H9 (cell line): ENCODE results near the gene TSC22D1. TPM values are rescaled to one million over a fixed set of nuclear protein-coding genes. Genes with fewer than 3 reads are reported as not detected.

Experiments
- DNase-seq: peaks from one replicate; pipeline ENCODE4 v3.0.0-alpha.2; 2017
- H2AFZ ChIP-seq: one replicate; pipeline ENCODE4 v1.6.1; 2013; ENCODE audit warnings: mild to moderate bottlenecking, low read length, control low read depth, moderate library complexity
- H2AK5ac ChIP-seq: 2 replicates; pipeline ENCODE4 v1.6.1; 2013; ENCODE audit warnings: low read length, control low read depth, mixed read lengths; ENCODE audit not compliant: insufficient read length
- H2BK120ac ChIP-seq: one replicate; pipeline ENCODE4 v1.6.1; 2013; ENCODE audit warnings: low read depth, mild to moderate bottlenecking, low read length, control low read depth, inconsistent platforms; ENCODE audit not compliant: poor library complexity, severe bottlenecking
- H2BK12ac ChIP-seq: 2 replicates; pipeline ENCODE4 v1.6.1; 2013; ENCODE audit warnings: low read length, control low read depth, mixed read lengths, low read depth; ENCODE audit not compliant: insufficient read length
- H2BK15ac ChIP-seq: 2 replicates; pipeline ENCODE4 v1.6.1; 2013; ENCODE audit warnings: low read depth, low read length, control low read depth
- H2BK20ac ChIP-seq: one replicate; pipeline ENCODE4 v1.6.1; 2013; ENCODE audit warnings: low read depth, mild to moderate bottlenecking, low read length, control low read depth, inconsistent platforms; ENCODE audit not compliant: poor library complexity, severe bottlenecking
- H2BK5ac ChIP-seq: 2 replicates; pipeline ENCODE4 v1.6.1; 2013; ENCODE audit warnings: low read length, control low read depth, mixed read lengths; ENCODE audit not compliant: insufficient read length
- H3K14ac ChIP-seq: 2 replicates; pipeline ENCODE4 v1.6.1; 2013; ENCODE audit warnings: low read length, control low read depth; ENCODE audit not compliant: insufficient read depth
- H3K18ac ChIP-seq: 2 replicates; pipeline ENCODE4 v1.6.1; 2013; ENCODE audit warnings: low read depth, mild to moderate bottlenecking, mixed read lengths, low read length, control low read depth; ENCODE audit not compliant: insufficient read length
- H3K23ac ChIP-seq: 2 replicates; pipeline ENCODE4 v1.6.1; 2013; ENCODE audit warnings: low read length, control low read depth, mixed read lengths, low read depth; ENCODE audit not compliant: insufficient read length
- H3K23me2 ChIP-seq: 2 replicates; pipeline ENCODE4 v1.6.1; 2013; ENCODE audit warnings: low read depth, mild to moderate bottlenecking, mixed read lengths, low read length, control low read depth; ENCODE audit not compliant: insufficient read length, poor library complexity, severe bottlenecking
- H3K27ac ChIP-seq: 2 replicates; pipeline ENCODE4 v1.5.1; 2013; ENCODE audit warnings: low read length, control low read depth, mixed read lengths, low read depth; ENCODE audit not compliant: insufficient read length
- H3K27me3 ChIP-seq: 2 replicates; pipeline ENCODE4 v1.6.1; 2013; ENCODE audit warnings: low read length, control low read depth, inconsistent platforms; ENCODE audit not compliant: insufficient read depth
- H3K4ac ChIP-seq: 2 replicates; pipeline ENCODE4 v1.6.1; 2013; ENCODE audit warnings: low read depth, mild to moderate bottlenecking, control low read depth, inconsistent platforms, low read length, moderate library complexity
- H3K4me1 ChIP-seq: 2 replicates; pipeline ENCODE4 v1.6.1; 2013; ENCODE audit warnings: low read length, control low read depth, inconsistent platforms; ENCODE audit not compliant: insufficient read depth
- H3K4me2 ChIP-seq: 2 replicates; pipeline ENCODE4 v1.6.1; 2013; ENCODE audit warnings: low read length, control low read depth, mixed read lengths; ENCODE audit not compliant: insufficient read length, insufficient read depth
- H3K56ac ChIP-seq: 2 replicates; pipeline ENCODE4 v1.6.1; 2013; ENCODE audit warnings: low read depth, mild to moderate bottlenecking, mixed read lengths, low read length, control low read depth; ENCODE audit not compliant: insufficient read length
- H3K79me1 ChIP-seq: 2 replicates; pipeline ENCODE4 v1.6.1; 2013; ENCODE audit warnings: low read depth, mild to moderate bottlenecking, moderate library complexity, low read length, control low read depth, inconsistent platforms; ENCODE audit not compliant: insufficient read depth, poor library complexity, severe bottlenecking
- H3K79me2 ChIP-seq: 2 replicates; pipeline ENCODE4 v1.6.1; 2013; ENCODE audit warnings: low read length, control low read depth, inconsistent platforms; ENCODE audit not compliant: insufficient read depth
- H3K9ac ChIP-seq: 2 replicates; pipeline ENCODE4 v1.6.1; 2013; ENCODE audit warnings: low read length, control low read depth, mixed read lengths; ENCODE audit not compliant: insufficient read length; ENCODE audit errors: extremely low read depth
- H3K9me3 ChIP-seq: one replicate; pipeline ENCODE4 v1.6.1; 2013; ENCODE audit warnings: low read depth, low read length, inconsistent platforms; ENCODE audit not compliant: control insufficient read depth
- H3T11ph ChIP-seq: one replicate; pipeline ENCODE4 v1.6.1; 2013; ENCODE audit warnings: mild to moderate bottlenecking, low read length, control low read depth, inconsistent platforms
- H4K20me1 ChIP-seq: one replicate; pipeline ENCODE4 v1.6.1; 2013; ENCODE audit not compliant: control insufficient read depth, insufficient read length, insufficient read depth
- H4K5ac ChIP-seq: 2 replicates; pipeline ENCODE4 v1.6.1; 2013; ENCODE audit warnings: low read depth, mild to moderate bottlenecking, mixed read lengths, low read length, control low read depth; ENCODE audit not compliant: insufficient read length
- H4K8ac ChIP-seq: replicated peaks from 2 replicates; pipeline ENCODE4 v1.6.1; 2013; ENCODE audit warnings: low read length, control low read depth, mixed read lengths, low read depth; ENCODE audit not compliant: insufficient read length
- H4K91ac ChIP-seq: 2 replicates; pipeline ENCODE4 v1.6.1; 2013; ENCODE audit warnings: low read depth, mild to moderate bottlenecking, moderate library complexity, mixed read lengths, low read length, control low read depth; ENCODE audit not compliant: insufficient read length
- H3K27ac Mint-ChIP-seq, 3 experiments: 2 replicates in 2 of 3; 3 replicates in 1 of 3; pipeline ENCODE4 v1.8.0; 2020 to 2021; ENCODE audit warnings: mixed read lengths in 3 of 3, mild to moderate bottlenecking in 1 of 3, moderate library complexity in 1 of 3
- H3K27me3 Mint-ChIP-seq: 2 replicates; pipeline ENCODE4 v1.8.0; 2021; ENCODE audit warnings: low read depth, mild to moderate bottlenecking, moderate library complexity, mixed read lengths
- H3K36me3 Mint-ChIP-seq, 3 experiments: 2 replicates in 2 of 3; 3 replicates in 1 of 3; pipeline ENCODE4 v1.8.0; 2020 to 2021; ENCODE audit warnings: low read depth in 3 of 3, mixed read lengths in 3 of 3; ENCODE audit not compliant: insufficient read depth in 1 of 3
- H3K4me1 Mint-ChIP-seq, 2 experiments: 2 replicates each; pipeline ENCODE4 v1.8.0; 2020; ENCODE audit warnings: mixed read lengths in 2 of 2
- H3K4me3 Mint-ChIP-seq, 2 experiments: 2 replicates in 1 of 2; 3 replicates in 1 of 2; pipeline ENCODE4 v1.8.0; 2020 to 2021; ENCODE audit warnings: mild to moderate bottlenecking in 2 of 2, mixed read lengths in 2 of 2, moderate library complexity in 1 of 2
- H3K9me3 Mint-ChIP-seq, 2 experiments: 2 replicates in 1 of 2; 3 replicates in 1 of 2; pipeline ENCODE4 v1.8.0; 2020; ENCODE audit warnings: mild to moderate bottlenecking in 2 of 2, mixed read lengths in 2 of 2, moderate library complexity in 1 of 2
- CTCF ChIP-seq: fragments of 200-600 bp; sonication (generic); conservative IDR thresholded peaks from 3 replicates; pipeline ENCODE4 v1.8.0; 2021; ENCODE audit warnings: antibody characterized with exemption, mild to moderate bottlenecking
- WGBS: extraction: QIAGEN DNeasy Blood & Tissue Kit; methylation state at CpG from one replicate; pipeline ENCODE4 v1.1.7; 2013; ENCODE audit warnings: missing lambda C conversion rate, low lambda C conversion rate, mixed read lengths; ENCODE audit not compliant: insufficient read length; ENCODE audit errors: extremely low coverage; 5-methylcytosine and 5-hydroxymethylcytosine counted together
- total RNA-seq: library from RNA; stranded (reverse); gene quantifications from 2 replicates; pipeline ENCODE4 v1.2.1, GENCODE V29; 2021

TSC22D1 gene
- total RNA-seq, 1 experiment from 2014 or later: 76.7 TPM

- H3K79me1 ChIP-seq: peaks cover 6% of the 10 kb centered on the region
Measured at GRCh38 chr13:44452418-44452817, 123.7 kb downstream of the TSC22D1 start.

More at GRCh38 chr13:44452418-44452817, 123.7 kb downstream of the TSC22D1 start:
- WGBS: no CpG with 5 or more reads among the region's 7 CpGs
- no peak overlapping the region for H3K14ac ChIP-seq
- H2BK20ac ChIP-seq: no peak overlapping the region
- no peak overlapping the region for H3K4me2 ChIP-seq
- H4K20me1 ChIP-seq: no peaks in the 10 kb centered on the region
- H2AK5ac ChIP-seq: no peak overlapping the region
- no peak overlapping the region for H2AFZ ChIP-seq
- no peak overlapping the region for H4K5ac ChIP-seq
- no peak overlapping the region for H2BK120ac ChIP-seq
- H3K27ac ChIP-seq: no peak overlapping the region
- no peak overlapping the region for H3K9ac ChIP-seq
- no peak overlapping the region for H4K91ac ChIP-seq
- no peak overlapping the region for H3K4ac ChIP-seq
- no peak overlapping the region for H3K56ac ChIP-seq
- H3K27me3 ChIP-seq: no peaks in the 10 kb centered on the region
- H3K18ac ChIP-seq: no peak overlapping the region
- no peak for TF ChIP-seq CTCF
- H3K4me1 Mint-ChIP-seq: peaks cover 7 to 12% of the 10 kb centered on the region in 2 experiments; a peak in 3 of 4 replicates
- no peak overlapping the region for H3K27ac Mint-ChIP-seq
- DNase-seq: no peak
- H2BK12ac ChIP-seq: no peak overlapping the region
- no peaks in the 10 kb centered on the region for H3K23me2 ChIP-seq
- H3K9me3 ChIP-seq: no peaks in the 10 kb centered on the region
- 0 out of 2 replicates have a peak overlapping the region, but pooled peaks have one; percentile 61 for H2BK15ac ChIP-seq
- peaks cover 6 to 21% (median 16%) of the 10 kb centered on the region in 3 experiments for H3K36me3 Mint-ChIP-seq
- H3K27me3 Mint-ChIP-seq: no peaks in the 10 kb centered on the region; the same call in 1 of the 2 replicates
- H2BK5ac ChIP-seq: no peak overlapping the region
- H3K4me1 ChIP-seq: 0 out of 2 replicates have a peak, but pooled peaks cover 2% of the 10 kb centered on the region
- no peak overlapping the region for H4K8ac ChIP-seq
- peaks cover 0 to 5% of the 10 kb centered on the region in 2 experiments; a peak in 1 of 5 replicates for H3K9me3 Mint-ChIP-seq
- H3K79me2 ChIP-seq: no peaks in the 10 kb centered on the region
- H3T11ph ChIP-seq: no peak overlapping the region
- no peak overlapping the region for H3K23ac ChIP-seq
- no peak overlapping the region for H3K4me3 Mint-ChIP-seq
